B cell (primary cell): ENCODE measurements around the gene FOXN3. TPM values are rescaled to one million over a fixed set of nuclear protein-coding genes. Genes with fewer than 3 reads are reported as not detected.

ENCODE experiments used
- ATAC-seq: fragments of 200-7000 bp; cut with Tn5 transposase; one replicate; pipeline ENCODE4 v1.10.0; 2021; ENCODE audit warnings: low read depth, mild to moderate bottlenecking, moderate number of reproducible peaks, moderate library complexity
- CTCF ChIA-PET: fragments of 350-600 bp; sonication (Branson Sonifier 250); formaldehyde crosslinking; loops from one replicate; lab custom pipeline; 2021; ENCODE audit warnings: antibody characterized with exemption, inconsistent platforms; lab: Charles Lee
- POLR2A ChIA-PET: fragments of 350-600 bp; sonication (Branson Sonifier 250); formaldehyde crosslinking; loops from one replicate; lab custom pipeline; 2021; ENCODE audit warnings: antibody characterized with exemption; lab: Charles Lee
- DNase-seq: peaks from one replicate; pipeline ENCODE4 v3.0.0; 2013
- H2AFZ ChIP-seq: 2 replicates; pipeline ENCODE4 v1.6.1; 2012; ENCODE audit warnings: mild to moderate bottlenecking, low read depth, low read length; ENCODE audit not compliant: insufficient read depth, poor library complexity, severe bottlenecking
- H3K27ac ChIP-seq, 2 donors: 1 replicate in 1 of 2; 2 replicates in 1 of 2; pipeline ENCODE4 v1.5.1; 2012 to 2013; ENCODE audit warnings: low read length in 2 of 2, mild to moderate bottlenecking in 2 of 2, moderate library complexity in 1 of 2
- H3K27me3 ChIP-seq, 4 experiments: fragments of 200-600 bp in 1 of 4; sonication (generic) in 1 of 4; replicated peaks in 1 of 4; 1 replicate in 2 of 4; 2 replicates in 2 of 4; pipeline versions ENCODE4 v1.6.1 to v1.7.0; 2013 to 2016; ENCODE audit warnings: low read length in 3 of 4, mild to moderate bottlenecking in 2 of 4, mixed read lengths in 1 of 4, moderate library complexity in 1 of 4; ENCODE audit not compliant: insufficient read depth in 4 of 4, control insufficient read depth in 3 of 4; ENCODE audit errors: control extremely low read depth in 1 of 4
- H3K36me3 ChIP-seq, 2 experiments: replicated peaks in 1 of 2; 1 replicate in 1 of 2; 2 replicates in 1 of 2; pipeline versions ENCODE4 v1.6.1 to v1.7.1; 2013; ENCODE audit warnings: low read length in 1 of 2; ENCODE audit not compliant: insufficient read depth in 2 of 2, control insufficient read depth in 1 of 2; ENCODE audit errors: control extremely low read depth in 1 of 2, extremely low read depth in 1 of 2
- H3K4me1 ChIP-seq, 2 donors: fragments of 200-600 bp in 1 of 2; sonication (generic) in 1 of 2; 1 replicate in 1 of 2; 2 replicates in 1 of 2; pipeline versions ENCODE4 v1.5.1 to v1.6.1; 2013 to 2017; ENCODE audit warnings: low read length in 2 of 2; ENCODE audit not compliant: control insufficient read depth in 2 of 2, insufficient read depth in 2 of 2
- H3K4me2 ChIP-seq: replicated peaks from 2 replicates; pipeline ENCODE3; 2012; ENCODE audit warnings: mild to moderate bottlenecking, low read depth, low read length; ENCODE audit not compliant: poor library complexity, severe bottlenecking
- H3K4me3 ChIP-seq, 5 experiments: fragments of 200-600 bp in 1 of 5; sonication (generic) in 1 of 5; 1 replicate in 3 of 5; 2 replicates in 2 of 5; pipeline versions ENCODE4 v1.5.1 to v1.7.0; 2011 to 2016; ENCODE audit warnings: low read length in 4 of 5, mild to moderate bottlenecking in 4 of 5, low read depth in 2 of 5, control low read depth in 1 of 5, moderate library complexity in 1 of 5; ENCODE audit not compliant: insufficient read depth in 1 of 5; ENCODE audit errors: control extremely low read depth in 1 of 5, extremely low read depth in 1 of 5
- H3K79me2 ChIP-seq: fragments of 200-600 bp; sonication (generic); one replicate; pipeline ENCODE4 v1.6.0; 2016; ENCODE audit warnings: low read length; ENCODE audit not compliant: control insufficient read depth, insufficient read depth
- H3K9ac ChIP-seq: fragments of 200-600 bp; sonication (generic); 2 replicates; pipeline ENCODE4 v1.6.1; 2017; ENCODE audit warnings: mild to moderate bottlenecking, low read length, moderate library complexity
- H3K9me3 ChIP-seq, 3 donors: one replicate each; pipeline versions ENCODE4 v1.6.1 to v1.7.1; 2013; ENCODE audit warnings: low read length in 2 of 3; ENCODE audit not compliant: control insufficient read depth in 2 of 3, insufficient read depth in 1 of 3; ENCODE audit errors: control extremely low read depth in 1 of 3
- H4K20me1 ChIP-seq: 2 replicates; pipeline ENCODE4 v1.6.0; 2012; ENCODE audit warnings: mild to moderate bottlenecking, low read length; ENCODE audit not compliant: insufficient read depth, control insufficient read depth, poor library complexity, severe bottlenecking
- H3K27ac Mint-ChIP-seq: one replicate; pipeline ENCODE4 v1.8.0; 2021; ENCODE audit warnings: mixed read lengths
- H3K27me3 Mint-ChIP-seq: one replicate; pipeline ENCODE4 v1.8.0; 2021; ENCODE audit warnings: mixed read lengths
- H3K4me1 Mint-ChIP-seq: one replicate; pipeline ENCODE4 v1.8.0; 2021; ENCODE audit warnings: mixed read lengths
- H3K4me3 Mint-ChIP-seq: one replicate; pipeline ENCODE4 v1.8.0; 2021; ENCODE audit warnings: mixed read lengths
- H3K9me3 Mint-ChIP-seq: one replicate; pipeline ENCODE4 v1.8.0; 2022; ENCODE audit warnings: mixed read lengths; ENCODE audit not compliant: insufficient read depth
- CTCF ChIP-seq: fragments of 200-600 bp; IDR thresholded peaks from one replicate; pipeline ENCODE4 v1.8.0; 2022; ENCODE audit warnings: antibody characterized with exemption, mild to moderate bottlenecking
- EZH2 ChIP-seq: IDR thresholded peaks from 2 replicates; pipeline ENCODE4 v1.6.1; 2012; ENCODE audit warnings: borderline replicate concordance, low read depth, mild to moderate bottlenecking, moderate library complexity, low read length; ENCODE audit not compliant: insufficient read depth, poor library complexity, severe bottlenecking
- WGBS: methylation state at CpG from one replicate; pipeline ENCODE4 v1.1.5; 2013; ENCODE audit warnings: missing lambda C conversion rate; ENCODE audit not compliant: insufficient coverage; 5-methylcytosine and 5-hydroxymethylcytosine counted together
- intact Hi-C: fragments of 100-400 bp; cut with micrococcal nuclease; formaldehyde crosslinking; loops from one replicate; pipeline ENCODE4 v1.10.0; 2022
- polyA plus RNA-seq: library from polyadenylated mRNA; depleted of rRNA; stranded (reverse); fragments of >200 nt; gene quantifications from 2 replicates; pipeline ENCODE4 v1.2.3, GENCODE V29; 2012
- total RNA-seq, 2 donors: library from RNA; stranded (reverse); fragments of 120-200 nt in 1 of 2; gene quantifications; 1 replicate in 1 of 2; 2 replicates in 1 of 2; pipeline versions ENCODE4 v1.2.3 to v1.2.4, GENCODE V29; 2013 to 2022

FOXN3 gene
- total and polyA plus RNA-seq, 2 donors (not counting 1 experiment from before 2014, with no cell fraction given) = 80.6 to 98.2 TPM

- H3K9me3 Mint-ChIP-seq = peaks cover 10% of the 10 kb centered on the region
- H3K4me1 ChIP-seq = peaks cover 3% of the 10 kb centered on the region in 2 donors
- H3K4me3 ChIP-seq = no peak overlapping the region
- no peak overlapping the region for H3K4me3 Mint-ChIP-seq
- peaks cover 10% of the 10 kb centered on the region for H3K79me2 ChIP-seq
- ChIA-PET POLR2A (no interaction called here), CTCF (no interaction called here)
- no peaks in the 10 kb centered on the region for H4K20me1 ChIP-seq
- H3K9me3 ChIP-seq = peaks cover 1 to 15% (median 10%) of the 10 kb centered on the region in 3 donors
- H3K27ac Mint-ChIP-seq = no peak overlapping the region
- 100% methylated on average over 1 of the region's 2 CpGs for WGBS
- no peak for TF ChIP-seq CTCF
- no peak for TF ChIP-seq EZH2
- H3K4me2 ChIP-seq = no peak overlapping the region
- peaks cover 0 to 23% of the 10 kb centered on the region in 2 experiments for H3K36me3 ChIP-seq
- ATAC-seq (no peak), DNase-seq (no peak)
- peaks cover 11% of the 10 kb centered on the region for H3K4me1 Mint-ChIP-seq
- H2AFZ ChIP-seq = no peak overlapping the region
- no peak overlapping the region for H3K27ac ChIP-seq
- no peaks in the 10 kb centered on the region for H3K27me3 Mint-ChIP-seq
- no peaks in the 10 kb centered on the region for H3K27me3 ChIP-seq
- H3K9ac ChIP-seq = no peak overlapping the region
- intact Hi-C loops = no loop called here
These were observed 245.9 kb downstream of the FOXN3 start for GRCh38 chr14:89171168-89171567.

GRCh38 chr14:89167705-89168104, 249.3 kb downstream of the FOXN3 start:
- peaks cover 23 to 25% of the 10 kb centered on the region in 2 donors for H3K4me1 ChIP-seq
- POLR2A ChIA-PET = no interaction called here
- CTCF ChIA-PET = no interaction called here
- H3K4me3 ChIP-seq = no peak overlapping the region
- H3K79me2 ChIP-seq = peaks cover 16% of the 10 kb centered on the region
- Mint-ChIP-seq H3K27ac (no peak overlapping the region), H3K9me3 (peaks cover 10% of the 10 kb centered on the region), H3K4me1 (peaks cover 36% of the 10 kb centered on the region), H3K4me3 (no peak overlapping the region), H3K27me3 (no peaks in the 10 kb centered on the region)
- peaks cover 1 to 15% (median 10%) of the 10 kb centered on the region in 3 donors for H3K9me3 ChIP-seq
- no peak overlapping the region for H3K9ac ChIP-seq
- H3K27ac ChIP-seq = no peak overlapping the region
- DNase-seq (no peak), ATAC-seq (no peak)
- no peak for TF ChIP-seq EZH2
- no peak for TF ChIP-seq CTCF
- intact Hi-C loops = no loop called here
- H3K36me3 ChIP-seq = peaks cover 2 to 8% of the 10 kb centered on the region in 2 experiments
- 79% methylated on average over 4 of the region's 6 CpGs for WGBS
- no peaks in the 10 kb centered on the region for H3K27me3 ChIP-seq
- H4K20me1 ChIP-seq = no peaks in the 10 kb centered on the region
- no peak overlapping the region for H3K4me2 ChIP-seq
- H2AFZ ChIP-seq = no peak overlapping the region
